HG03139 (cell line): ENCODE data around the gene ATP7A.
"Not testable (repeated sequence)": the region's sequence is repeated elsewhere in the genome, so short reads cannot be mapped to it uniquely, and the experiment has no call there.

Source experiments
- ATAC-seq: cut with Tn5 transposase; IDR thresholded peaks from one replicate; pipeline ENCODE4 v1.9.1; 2021; ENCODE audit not compliant: unreplicated experiment

The ATP7A gene

GRCh38 chrX:77945031-77945430 lies 34.5 kb downstream of the ATP7A start:
- ATAC-seq = not testable (repeated sequence)

GRCh38 chrX:77945910-77946545 lies 35.5 kb downstream of the ATP7A start:
- no peak for ATAC-seq

- ATAC-seq = no peak
Measured at GRCh38 chrX:77946571-77946970, 36.1 kb downstream of the ATP7A start.

GRCh38 chrX:77949840-77950239 lies 39.3 kb downstream of the ATP7A start:
- no peak for ATAC-seq

- no peak for ATAC-seq
Measured at GRCh38 chrX:77952173-77952572, 41.7 kb downstream of the ATP7A start.

GRCh38 chrX:77953302-77953701 lies 42.8 kb downstream of the ATP7A start:
- ATAC-seq = no peak

GRCh38 chrX:77953708-77954107 lies 43.2 kb downstream of the ATP7A start:
- no peak for ATAC-seq

- ATAC-seq = no peak
Measured at GRCh38 chrX:77960567-77960966, 50.1 kb downstream of the ATP7A start.

- ATAC-seq = no peak
Measured at GRCh38 chrX:77961063-77961462, 50.6 kb downstream of the ATP7A start.

- ATAC-seq = no peak
Measured at GRCh38 chrX:77962068-77962902, 51.8 kb downstream of the ATP7A start.

- no peak for ATAC-seq
Measured at GRCh38 chrX:77966361-77966760, 55.9 kb downstream of the ATP7A start.

GRCh38 chrX:77967631-77968030 lies 57.1 kb downstream of the ATP7A start:
- no peak for ATAC-seq

GRCh38 chrX:77969538-77969937 lies 59.0 kb downstream of the ATP7A start, which contains the start of gene PGAM4:
Gene PGAM4, minus strand, starts transcription at chrX:77969638. Its CDS starts 0 bp downstream, at chrX:77969638.
- ATAC-seq = no peak

- no peak for ATAC-seq
Measured at GRCh38 chrX:77975755-77976154, 65.3 kb downstream of the ATP7A start.

GRCh38 chrX:77977095-77977494 lies 66.6 kb downstream of the ATP7A start:
- ATAC-seq = no peak

GRCh38 chrX:77977518-77977917 lies 67.0 kb downstream of the ATP7A start:
- no peak for ATAC-seq

GRCh38 chrX:77979870-77980269 lies 69.4 kb downstream of the ATP7A start:
- no peak for ATAC-seq

- no peak for ATAC-seq
Measured at GRCh38 chrX:78011846-78012245, 101.4 kb downstream of the ATP7A start.

GRCh38 chrX:78019586-78020483 lies 109.3 kb downstream of the ATP7A start:
- no peak for ATAC-seq

GRCh38 chrX:78024349-78025059 lies 114.0 kb downstream of the ATP7A start:
- ATAC-seq = no peak

GRCh38 chrX:78027798-78028197 lies 117.3 kb downstream of the ATP7A start:
- ATAC-seq = no peak
